ENCODE measurements around the gene SETMAR. TPM values are rescaled to one million over a fixed set of nuclear protein-coding genes. Genes with fewer than 3 reads are reported as not detected.
"Not testable (repeated sequence)": the region's sequence is repeated elsewhere in the genome, so short reads cannot be mapped to it uniquely, and the experiment has no call there.

The SETMAR gene
- total RNA-seq, 1 donor, result 11.9 TPM

DNA sequence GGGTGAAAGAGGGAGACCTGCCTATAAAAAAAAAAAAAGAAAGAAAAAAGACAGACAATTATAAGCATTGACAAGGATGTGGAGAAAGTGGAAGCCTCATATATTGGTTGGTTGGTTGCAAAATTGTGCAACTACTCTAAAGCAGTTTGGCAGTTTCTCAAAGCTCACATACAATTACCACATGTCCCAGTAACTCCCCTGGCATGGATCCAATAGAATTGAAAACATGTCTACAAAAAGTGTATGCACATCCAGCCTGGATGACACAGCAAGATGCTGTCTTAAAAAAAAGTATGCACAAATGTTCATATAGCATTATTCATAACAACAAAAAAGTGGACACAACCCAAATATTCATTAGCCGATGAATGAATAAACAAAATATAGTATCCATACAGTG, 19.5 kb downstream of the SETMAR start:
- no peak overlapping the region for H2AFZ ChIP-seq (ENCODE audit: low read length)
- H3K27me3 ChIP-seq (ENCODE audit: insufficient read depth, low read length), result no peaks in the 10 kb centered on the region
- H3K27ac ChIP-seq (ENCODE audit: low read depth, low read length), result no peak overlapping the region
- H3K9me3 ChIP-seq (ENCODE audit: low read depth, low read length), result no peaks in the 10 kb centered on the region
- no peak for DNase-seq (ENCODE audit: insufficient read length, low spot score, missing footprints)
- TF ChIP-seq, protein P1, sequence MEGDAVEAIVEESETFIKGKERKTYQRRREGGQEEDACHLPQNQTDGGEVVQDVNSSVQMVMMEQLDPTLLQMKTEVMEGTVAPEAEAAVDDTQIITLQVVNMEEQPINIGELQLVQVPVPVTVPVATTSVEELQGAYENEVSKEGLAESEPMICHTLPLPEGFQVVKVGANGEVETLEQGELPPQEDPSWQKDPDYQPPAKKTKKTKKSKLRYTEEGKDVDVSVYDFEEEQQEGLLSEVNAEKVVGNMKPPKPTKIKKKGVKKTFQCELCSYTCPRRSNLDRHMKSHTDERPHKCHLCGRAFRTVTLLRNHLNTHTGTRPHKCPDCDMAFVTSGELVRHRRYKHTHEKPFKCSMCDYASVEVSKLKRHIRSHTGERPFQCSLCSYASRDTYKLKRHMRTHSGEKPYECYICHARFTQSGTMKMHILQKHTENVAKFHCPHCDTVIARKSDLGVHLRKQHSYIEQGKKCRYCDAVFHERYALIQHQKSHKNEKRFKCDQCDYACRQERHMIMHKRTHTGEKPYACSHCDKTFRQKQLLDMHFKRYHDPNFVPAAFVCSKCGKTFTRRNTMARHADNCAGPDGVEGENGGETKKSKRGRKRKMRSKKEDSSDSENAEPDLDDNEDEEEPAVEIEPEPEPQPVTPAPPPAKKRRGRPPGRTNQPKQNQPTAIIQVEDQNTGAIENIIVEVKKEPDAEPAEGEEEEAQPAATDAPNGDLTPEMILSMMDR (IDR thresholded peaks at IDR 0.05; ENCODE audit: extremely low read depth, low read depth, low read length), result no peak
- H3K4me3 ChIP-seq (ENCODE audit: insufficient read depth, low read length), result no peak overlapping the region
- no peaks in the 10 kb centered on the region for H4K20me1 ChIP-seq (ENCODE audit: insufficient read depth, low read length)
- no peaks in the 10 kb centered on the region for H3K4me1 ChIP-seq (ENCODE audit: insufficient read depth, low read length)
- no peak overlapping the region for H3K4me2 ChIP-seq (ENCODE audit: insufficient read depth, low read length)
- no peaks in the 10 kb centered on the region for H3K79me2 ChIP-seq (ENCODE audit: insufficient read depth, low read length)
- no peaks in the 10 kb centered on the region for H3K36me3 ChIP-seq (ENCODE audit: insufficient read depth, low read length)

DNA sequence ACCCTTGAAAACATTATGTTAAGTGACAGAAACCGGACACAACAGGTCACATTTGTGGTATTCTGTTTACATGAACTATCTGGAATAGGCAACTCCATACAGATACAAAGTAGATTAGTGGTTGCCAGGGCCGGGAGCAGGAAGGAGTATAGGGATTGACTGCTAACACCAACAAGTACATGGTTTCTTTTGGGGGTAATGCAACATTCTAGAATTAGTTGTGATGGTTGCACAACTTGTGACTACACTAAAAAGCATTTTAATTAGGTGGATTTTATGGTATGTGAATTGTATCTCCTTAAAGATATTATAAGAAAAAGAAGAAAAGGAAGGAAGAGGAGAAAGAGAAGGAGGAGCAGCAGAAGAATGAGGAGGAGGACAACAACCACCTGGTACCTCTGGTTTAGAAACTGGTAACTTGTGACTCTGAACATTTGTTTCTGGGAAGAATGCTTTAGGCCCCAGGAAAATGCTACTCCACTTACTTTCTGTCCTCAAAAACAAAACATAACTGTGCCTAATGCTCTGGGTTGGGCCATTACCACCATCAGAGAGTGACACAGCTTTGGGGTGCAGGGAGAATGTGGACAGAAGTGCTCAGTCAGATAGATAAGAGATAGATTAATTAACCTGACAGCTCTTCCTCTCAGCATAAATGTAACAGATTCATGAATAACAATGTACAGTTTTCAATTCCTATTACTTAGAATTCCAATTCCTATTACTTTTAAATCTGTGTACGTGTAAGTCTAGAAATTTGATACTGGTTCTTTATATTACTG, 20.3 kb downstream of the SETMAR start:
- Histone ChIP-seq H3K27ac (ENCODE audit: low read depth, low read length) (no peak overlapping the region), H3K36me3 (ENCODE audit: insufficient read depth, low read length) (no peaks in the 10 kb centered on the region), H2AFZ (ENCODE audit: low read length) (no peak overlapping the region), H3K4me1 (ENCODE audit: insufficient read depth, low read length) (no peaks in the 10 kb centered on the region), H3K9me3 (ENCODE audit: low read depth, low read length) (no peaks in the 10 kb centered on the region), H3K27me3 (ENCODE audit: insufficient read depth, low read length) (no peaks in the 10 kb centered on the region), H4K20me1 (ENCODE audit: insufficient read depth, low read length) (no peaks in the 10 kb centered on the region), H3K4me2 (ENCODE audit: insufficient read depth, low read length) (no peak overlapping the region), H3K4me3 (ENCODE audit: insufficient read depth, low read length) (no peak overlapping the region), H3K79me2 (ENCODE audit: insufficient read depth, low read length) (no peaks in the 10 kb centered on the region)
- no peak for DNase-seq (ENCODE audit: insufficient read length, low spot score, missing footprints)
- TF ChIP-seq, protein P1 (IDR thresholded peaks at IDR 0.05; ENCODE audit: extremely low read depth, low read depth, low read length), result no peak

- Histone ChIP-seq H3K27ac (ENCODE audit: low read depth, low read length) (no peak overlapping the region), H3K4me2 (ENCODE audit: insufficient read depth, low read length) (no peak overlapping the region), H3K9me3 (ENCODE audit: low read depth, low read length) (no peaks in the 10 kb centered on the region), H3K4me1 (ENCODE audit: insufficient read depth, low read length) (no peaks in the 10 kb centered on the region), H3K36me3 (ENCODE audit: insufficient read depth, low read length) (no peaks in the 10 kb centered on the region), H3K79me2 (ENCODE audit: insufficient read depth, low read length) (no peaks in the 10 kb centered on the region), H3K4me3 (ENCODE audit: insufficient read depth, low read length) (no peak overlapping the region), H2AFZ (ENCODE audit: low read length) (no peak overlapping the region), H3K27me3 (ENCODE audit: insufficient read depth, low read length) (no peaks in the 10 kb centered on the region), H4K20me1 (ENCODE audit: insufficient read depth, low read length) (no peaks in the 10 kb centered on the region)
- DNase-seq (ENCODE audit: insufficient read length, low spot score, missing footprints), result no peak
- TF ChIP-seq, protein P1 (IDR thresholded peaks at IDR 0.05; ENCODE audit: extremely low read depth, low read depth, low read length), result no peak
Measured at GRCh38 chr3:4326868-4327267, 23.7 kb downstream of the SETMAR start.

- H3K27me3 ChIP-seq (ENCODE audit: insufficient read depth, low read length); H3K27ac ChIP-seq (ENCODE audit: low read depth, low read length); H3K4me2 ChIP-seq (ENCODE audit: insufficient read depth, low read length); H3K79me2 ChIP-seq (ENCODE audit: insufficient read depth, low read length); H3K4me1 ChIP-seq (ENCODE audit: insufficient read depth, low read length); H4K20me1 ChIP-seq (ENCODE audit: insufficient read depth, low read length); H3K9me3 ChIP-seq (ENCODE audit: low read depth, low read length); H3K36me3 ChIP-seq (ENCODE audit: insufficient read depth, low read length); DNase-seq (ENCODE audit: insufficient read length, low spot score, missing footprints); H3K4me3 ChIP-seq (ENCODE audit: insufficient read depth, low read length); H2AFZ ChIP-seq (ENCODE audit: low read length): not testable (repeated sequence)
Measured at GRCh38 chr3:4329806-4330205, 26.6 kb downstream of the SETMAR start.

Data from osteoblast (primary cell).